ENCODE measurements around the gene SCNN1B. TPM values are rescaled to one million over a fixed set of nuclear protein-coding genes. Genes with fewer than 3 reads are reported as not detected.
"Not testable (repeated sequence)": the region's sequence is repeated elsewhere in the genome, so short reads cannot be mapped to it uniquely, and the experiment has no call there.

Gene SCNN1B
- total and polyA plus RNA-seq, 3 experiments from 2014 or later: not detected

DNA sequence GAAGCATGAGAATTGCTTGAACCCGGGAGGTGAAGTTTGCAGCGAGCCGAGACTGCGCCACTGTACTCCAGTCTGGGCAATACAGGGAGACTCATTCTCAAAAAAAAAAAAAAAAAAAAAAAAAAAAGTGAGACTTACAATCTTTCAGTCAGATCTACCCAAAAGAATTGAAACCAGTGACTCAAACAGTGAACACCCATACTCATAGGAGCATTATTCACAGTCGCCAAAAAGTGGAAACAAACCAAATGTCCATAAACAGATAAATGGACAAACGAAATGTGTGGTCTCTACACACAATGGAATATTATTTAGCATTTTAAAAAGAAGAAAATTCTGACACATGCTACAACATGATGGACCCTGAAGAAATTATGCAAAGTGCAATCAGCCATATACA is 9.1 kb upstream of the SCNN1B start:
- peaks cover 14 to 27% of the 10 kb centered on the region in 2 donors for H3K27me3 Mint-ChIP-seq
- no peak overlapping the region for H3K27ac Mint-ChIP-seq
- ChIA-PET POLR2A (no interaction called here), CTCF (no interaction called here)
- Histone ChIP-seq H3K9me3 (ENCODE audit: low read length) (no peaks in the 10 kb centered on the region), H3K4me1 (ENCODE audit: insufficient read depth, low read length) (no peaks in the 10 kb centered on the region), H3K27me3 (ENCODE audit: insufficient read depth, low read length, poor library complexity, severe bottlenecking) (no peaks in the 10 kb centered on the region), H3K4me3 (ENCODE audit: low read length) (no peak overlapping the region), H3K36me3 (ENCODE audit: insufficient read depth, low read length) (no peaks in the 10 kb centered on the region), H3K27ac (ENCODE audit: low read depth, low read length) (no peak overlapping the region)
- no peak for DNase-seq
- no peaks in the 10 kb centered on the region for H3K9me3 Mint-ChIP-seq
- H3K4me1 Mint-ChIP-seq: peaks cover 0 to 6% (median 0%) of the 10 kb centered on the region in 3 donors
- no peaks in the 10 kb centered on the region for H3K36me3 Mint-ChIP-seq
- H3K4me3 Mint-ChIP-seq: no peak overlapping the region

DNA sequence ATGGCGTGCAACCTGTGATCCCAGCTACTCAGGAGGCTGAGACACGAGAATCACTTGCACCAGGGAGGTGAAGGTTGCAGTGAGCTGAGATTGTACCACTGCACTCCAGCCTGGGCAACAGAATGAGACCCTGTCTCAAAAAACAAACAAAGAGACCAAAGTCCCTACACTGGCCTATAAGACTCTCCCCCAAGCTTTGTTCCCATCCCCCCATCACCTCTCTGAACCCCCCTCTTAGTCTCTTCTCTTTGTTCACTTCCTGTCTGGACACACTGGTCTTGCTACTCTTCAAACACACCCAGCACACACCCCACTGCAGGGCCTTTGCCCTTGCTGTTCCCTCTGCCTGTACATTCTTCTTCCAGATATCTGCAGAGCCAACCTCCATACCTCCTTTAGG is 7.8 kb upstream of the SCNN1B start:
- Mint-ChIP-seq H3K4me1 (peaks cover 0 to 6% (median 0%) of the 10 kb centered on the region in 3 donors), H3K27ac (no peak overlapping the region), H3K27me3 (peaks cover 12 to 37% of the 10 kb centered on the region in 2 donors), H3K4me3 (no peak overlapping the region), H3K36me3 (peaks cover 0 to 4% (median 0%) of the 10 kb centered on the region in 3 donors), H3K9me3 (peaks cover 0 to 1% (median 0%) of the 10 kb centered on the region in 5 donors)
- DNase-seq: no peak
- Histone ChIP-seq H3K9me3 (ENCODE audit: low read length) (no peaks in the 10 kb centered on the region), H3K4me3 (ENCODE audit: low read length) (no peak overlapping the region), H3K4me1 (ENCODE audit: insufficient read depth, low read length) (no peaks in the 10 kb centered on the region), H3K27ac (ENCODE audit: low read depth, low read length) (no peak overlapping the region), H3K36me3 (ENCODE audit: insufficient read depth, low read length) (no peaks in the 10 kb centered on the region), H3K27me3 (ENCODE audit: insufficient read depth, low read length, poor library complexity, severe bottlenecking) (no peaks in the 10 kb centered on the region)
- CTCF ChIA-PET: no interaction called here
- POLR2A ChIA-PET: no interaction called here

DNA sequence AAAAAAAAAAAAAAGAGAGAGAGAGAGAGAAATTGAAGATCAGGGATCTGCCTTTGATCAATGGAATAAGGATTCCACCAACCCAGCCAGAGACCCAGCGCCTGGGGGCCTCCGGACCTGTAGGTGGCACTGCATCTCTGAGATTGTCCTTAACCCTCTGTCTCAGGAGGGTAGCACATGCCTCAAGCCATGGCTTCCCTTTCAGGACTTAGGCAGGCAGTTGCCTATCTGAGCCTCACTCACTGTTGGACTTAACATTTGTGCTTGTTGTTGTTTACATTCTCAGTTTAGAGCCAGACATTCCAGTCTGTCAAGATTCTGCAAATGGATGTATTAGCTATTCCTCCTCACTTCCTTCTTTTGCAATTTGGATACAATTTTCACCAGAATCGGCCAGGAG is 5.1 kb upstream of the SCNN1B start:
- H3K27ac ChIP-seq (ENCODE audit: low read depth, low read length): no peak overlapping the region
- no peaks in the 10 kb centered on the region for H3K4me1 ChIP-seq (ENCODE audit: insufficient read depth, low read length)
- Mint-ChIP-seq H3K27me3 (peaks cover 19 to 53% of the 10 kb centered on the region in 2 donors), H3K4me1 (peaks cover 6 to 12% (median 7%) of the 10 kb centered on the region in 3 donors), H3K27ac (no peak overlapping the region), H3K4me3 (no peak overlapping the region), H3K9me3 (peaks cover 0 to 4% (median 0%) of the 10 kb centered on the region in 5 donors), H3K36me3 (peaks cover 0 to 4% (median 0%) of the 10 kb centered on the region in 3 donors)
- H3K4me3 ChIP-seq (ENCODE audit: low read length): no peak overlapping the region
- ChIA-PET CTCF (no interaction called here), POLR2A (no interaction called here)
- no peaks in the 10 kb centered on the region for H3K27me3 ChIP-seq (ENCODE audit: insufficient read depth, low read length, poor library complexity, severe bottlenecking)
- H3K9me3 ChIP-seq (ENCODE audit: low read length): no peaks in the 10 kb centered on the region
- DNase-seq: no peak
- H3K36me3 ChIP-seq (ENCODE audit: insufficient read depth, low read length): no peaks in the 10 kb centered on the region

DNA sequence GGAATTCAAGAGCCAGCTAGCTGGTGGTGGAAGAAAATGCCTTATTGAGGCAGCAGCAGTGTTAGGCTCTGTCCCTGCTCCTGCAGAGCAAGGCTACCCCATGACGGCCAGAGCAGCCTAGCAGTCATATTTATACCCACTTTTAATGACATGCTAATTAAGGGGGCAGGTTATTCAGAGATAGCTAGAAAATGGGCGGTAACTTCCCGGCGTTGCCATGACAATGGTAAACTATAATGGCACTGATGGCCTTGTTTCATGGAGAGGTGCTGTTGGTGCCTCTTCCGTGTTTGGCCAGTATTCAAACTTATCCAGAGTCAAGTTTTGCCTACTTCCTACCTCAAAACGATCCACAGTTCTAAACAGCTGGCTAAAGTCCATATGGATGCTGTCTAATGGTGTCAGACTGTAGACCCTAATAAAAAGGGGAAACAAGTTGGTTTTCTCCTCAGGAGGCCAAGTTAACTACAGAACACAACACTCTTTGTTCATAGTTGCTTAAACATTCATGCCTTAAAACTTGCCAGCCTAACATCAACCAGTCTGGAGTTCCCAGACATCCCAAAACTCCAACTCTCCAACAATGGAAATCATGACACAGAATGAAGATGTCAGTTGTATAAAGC is 3.7 kb upstream of the SCNN1B start:
- Histone ChIP-seq H3K4me3 (ENCODE audit: low read length) (no peak overlapping the region), H3K27ac (ENCODE audit: low read depth, low read length) (no peak overlapping the region), H3K36me3 (ENCODE audit: insufficient read depth, low read length) (no peaks in the 10 kb centered on the region), H3K27me3 (ENCODE audit: insufficient read depth, low read length, poor library complexity, severe bottlenecking) (no peaks in the 10 kb centered on the region), H3K4me1 (ENCODE audit: insufficient read depth, low read length) (no peaks in the 10 kb centered on the region), H3K9me3 (ENCODE audit: low read length) (no peaks in the 10 kb centered on the region)
- H3K4me1 Mint-ChIP-seq: peaks cover 6 to 12% (median 11%) of the 10 kb centered on the region in 3 donors
- H3K27me3 Mint-ChIP-seq: peaks cover 21 to 57% of the 10 kb centered on the region in 2 donors
- no peak overlapping the region for H3K4me3 Mint-ChIP-seq
- H3K27ac Mint-ChIP-seq: no peak overlapping the region
- ChIA-PET CTCF (no interaction called here), POLR2A (no interaction called here)
- no peak for DNase-seq
- H3K36me3 Mint-ChIP-seq: peaks cover 0 to 4% (median 0%) of the 10 kb centered on the region in 3 donors
- peaks cover 0 to 4% (median 0%) of the 10 kb centered on the region in 5 donors for H3K9me3 Mint-ChIP-seq

DNA sequence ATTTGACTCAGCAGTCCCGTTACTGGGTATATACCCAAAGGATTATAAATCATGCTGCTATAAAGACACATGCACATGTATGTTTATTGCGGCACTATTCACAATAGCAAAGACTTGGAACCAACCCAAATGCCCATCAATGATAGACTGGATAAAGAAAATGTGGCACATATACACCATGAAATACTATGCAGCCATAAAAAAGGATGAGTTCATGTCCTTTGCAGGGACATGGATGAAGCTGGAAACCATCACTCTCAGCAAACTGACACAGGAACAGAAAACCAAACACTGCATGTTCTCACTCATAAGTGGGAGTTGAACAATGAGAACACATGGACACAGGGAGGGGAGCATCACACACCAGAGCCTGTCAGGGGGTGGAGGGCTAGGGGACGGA is 2.3 kb upstream of the SCNN1B start:
- H3K27me3 Mint-ChIP-seq: peaks cover 14 to 59% of the 10 kb centered on the region in 2 donors
- not testable (repeated sequence) for H3K4me3 Mint-ChIP-seq

DNA sequence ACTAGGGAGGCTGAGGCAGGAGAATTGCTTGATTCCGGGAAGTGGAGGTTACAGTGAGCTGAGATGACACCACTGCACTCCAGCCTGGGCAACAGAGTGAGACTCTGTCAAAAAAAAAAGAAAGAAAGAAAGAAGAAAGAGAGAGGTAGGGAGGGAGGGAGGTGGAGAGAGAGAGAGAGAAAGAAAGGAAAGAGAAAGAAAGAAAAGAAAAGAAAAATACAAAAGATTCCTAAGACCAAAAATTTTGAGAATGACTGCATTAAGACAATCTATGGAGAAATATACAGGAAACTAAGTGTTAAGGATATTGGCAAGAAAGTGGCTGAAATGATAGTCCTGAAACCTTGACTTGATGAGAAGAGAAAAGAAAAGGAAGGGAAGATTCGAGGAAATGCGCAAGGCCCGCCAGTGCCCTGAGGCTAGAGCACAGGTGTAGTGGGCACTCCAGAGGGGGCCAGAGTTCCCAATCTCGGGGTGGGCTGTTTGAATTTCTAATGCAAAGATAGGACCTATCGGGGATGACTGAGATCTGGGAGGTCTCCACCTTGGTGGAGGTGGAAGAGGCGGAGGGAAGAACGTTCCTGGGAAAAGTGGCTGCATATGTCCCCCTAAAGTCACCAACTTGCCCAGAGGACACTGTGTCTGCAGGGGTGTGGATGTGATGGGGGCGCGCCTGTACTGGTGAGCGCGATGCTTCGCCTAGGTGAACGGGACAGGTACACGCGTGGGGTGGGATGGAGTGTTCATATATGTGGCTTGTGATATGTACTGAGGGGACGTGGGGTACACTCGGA is 654 bp upstream of the SCNN1B start:
- H3K27ac Mint-ChIP-seq: peak overlapping the region in 1 of 8 donors; percentile 36
- no peaks in the 10 kb centered on the region for H3K9me3 ChIP-seq (ENCODE audit: low read length)
- peaks cover 12 to 51% of the 10 kb centered on the region in 2 donors for H3K27me3 Mint-ChIP-seq
- peaks cover 0 to 4% (median 0%) of the 10 kb centered on the region in 5 donors for H3K9me3 Mint-ChIP-seq
- peaks cover 0 to 4% (median 0%) of the 10 kb centered on the region in 3 donors for H3K36me3 Mint-ChIP-seq
- H3K36me3 ChIP-seq (ENCODE audit: insufficient read depth, low read length): no peaks in the 10 kb centered on the region
- no peaks in the 10 kb centered on the region for H3K4me1 ChIP-seq (ENCODE audit: insufficient read depth, low read length)
- H3K4me3 Mint-ChIP-seq: peak overlapping the region in 2 of 7 donors; percentile 11 to 76
- no peak overlapping the region for H3K27ac ChIP-seq (ENCODE audit: low read depth, low read length)
- POLR2A ChIA-PET: no interaction called here
- DNase-seq: no peak
- H3K27me3 ChIP-seq (ENCODE audit: insufficient read depth, low read length, poor library complexity, severe bottlenecking): no peaks in the 10 kb centered on the region
- H3K4me3 ChIP-seq (ENCODE audit: low read length): no peak overlapping the region
- CTCF ChIA-PET: no interaction called here
- peaks cover 6 to 12% (median 11%) of the 10 kb centered on the region in 3 donors for H3K4me1 Mint-ChIP-seq

More for the DNA sequence above, 2.3 kb upstream of the SCNN1B start:
- H3K9me3 Mint-ChIP-seq; H3K27me3 ChIP-seq (ENCODE audit: insufficient read depth, low read length, poor library complexity, severe bottlenecking); H3K4me3 ChIP-seq (ENCODE audit: low read length); H3K27ac ChIP-seq (ENCODE audit: low read depth, low read length); H3K36me3 ChIP-seq (ENCODE audit: insufficient read depth, low read length); H3K9me3 ChIP-seq (ENCODE audit: low read length); POLR2A ChIA-PET; H3K36me3 Mint-ChIP-seq; DNase-seq; H3K4me1 ChIP-seq (ENCODE audit: insufficient read depth, low read length); CTCF ChIA-PET; H3K27ac Mint-ChIP-seq: not testable (repeated sequence)
- peaks cover 6 to 12% (median 11%) of the 10 kb centered on the region in 3 donors for H3K4me1 Mint-ChIP-seq

DNA sequence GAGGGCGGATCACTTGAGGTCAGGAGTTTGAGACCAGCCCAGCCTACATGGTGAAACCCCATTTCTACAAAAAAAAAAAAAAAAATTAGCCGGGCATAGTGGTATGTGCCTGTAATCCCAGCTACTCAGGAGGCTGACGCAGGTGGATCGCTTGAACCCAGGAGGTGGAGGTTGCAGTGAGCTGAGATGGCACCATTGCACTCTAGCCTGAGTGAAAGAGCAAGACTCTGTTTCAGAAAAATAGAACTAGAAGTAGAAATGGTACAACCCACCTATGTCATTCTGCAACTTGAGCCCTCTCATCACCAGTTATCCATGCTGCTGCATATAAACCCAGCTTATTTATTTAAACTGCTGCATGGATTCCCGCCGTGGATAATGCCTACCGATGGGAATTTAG is 1.6 kb downstream of the SCNN1B start:
- CTCF ChIA-PET: no interaction called here
- no peaks in the 10 kb centered on the region for H3K9me3 ChIP-seq (ENCODE audit: low read length)
- Mint-ChIP-seq H3K4me3 (no peak overlapping the region), H3K36me3 (peaks cover 0 to under 1% (median 0%) of the 10 kb centered on the region in 3 donors), H3K9me3 (peaks cover 0 to 4% (median 0%) of the 10 kb centered on the region in 5 donors), H3K4me1 (peaks cover 6 to 11% (median 7%) of the 10 kb centered on the region in 3 donors), H3K27ac (no peak overlapping the region), H3K27me3 (peaks cover 14 to 39% of the 10 kb centered on the region in 2 donors)
- no peak overlapping the region for H3K4me3 ChIP-seq (ENCODE audit: low read length)
- H3K4me1 ChIP-seq (ENCODE audit: insufficient read depth, low read length): no peaks in the 10 kb centered on the region
- H3K27me3 ChIP-seq (ENCODE audit: insufficient read depth, low read length, poor library complexity, severe bottlenecking): no peaks in the 10 kb centered on the region
- no peak for DNase-seq
- H3K36me3 ChIP-seq (ENCODE audit: insufficient read depth, low read length): no peaks in the 10 kb centered on the region
- POLR2A ChIA-PET: no interaction called here
- H3K27ac ChIP-seq (ENCODE audit: low read depth, low read length): no peak overlapping the region

DNA sequence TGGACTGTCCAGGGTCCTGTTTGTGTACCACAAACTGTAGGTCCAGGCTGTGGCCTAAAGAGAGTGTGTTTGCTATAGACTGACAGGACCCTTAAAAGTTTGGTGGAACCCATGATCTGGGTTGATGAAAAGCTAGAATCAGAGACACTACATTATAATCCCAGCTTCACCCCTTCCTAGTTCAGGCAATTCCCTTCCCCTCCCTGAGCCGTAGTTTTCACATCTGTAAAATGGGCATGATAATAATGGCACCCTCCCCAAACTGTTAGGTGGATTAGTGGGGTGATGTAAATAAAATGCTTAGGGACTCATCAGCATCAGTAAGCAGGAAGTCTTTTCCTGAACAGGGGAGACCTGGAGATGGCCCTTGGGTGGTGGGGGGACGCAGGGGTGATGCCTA is 2.5 kb downstream of the SCNN1B start:
- CTCF ChIA-PET: no interaction called here

More for the DNA sequence above, 2.5 kb downstream of the SCNN1B start:
- Mint-ChIP-seq H3K4me3 (no peak overlapping the region), H3K27ac (no peak overlapping the region), H3K4me1 (peaks cover 6 to 11% (median 7%) of the 10 kb centered on the region in 3 donors), H3K27me3 (peaks cover 14 to 33% of the 10 kb centered on the region in 2 donors), H3K9me3 (peaks cover 0 to 4% (median 0%) of the 10 kb centered on the region in 5 donors), H3K36me3 (no peaks in the 10 kb centered on the region)
- POLR2A ChIA-PET: no interaction called here
- no peak overlapping the region for H3K4me3 ChIP-seq (ENCODE audit: low read length)
- H3K27me3 ChIP-seq (ENCODE audit: insufficient read depth, low read length, poor library complexity, severe bottlenecking): no peaks in the 10 kb centered on the region
- no peaks in the 10 kb centered on the region for H3K36me3 ChIP-seq (ENCODE audit: insufficient read depth, low read length)
- DNase-seq: no peak
- H3K4me1 ChIP-seq (ENCODE audit: insufficient read depth, low read length): no peaks in the 10 kb centered on the region
- no peak overlapping the region for H3K27ac ChIP-seq (ENCODE audit: low read depth, low read length)
- no peaks in the 10 kb centered on the region for H3K9me3 ChIP-seq (ENCODE audit: low read length)

Data from CD8-positive, alpha-beta memory T cell (primary cell).